Measurements from ENCODE around the gene MRPL17. TPM values are rescaled to one million over a fixed set of nuclear protein-coding genes. Genes with fewer than 3 reads are reported as not detected.

Gene MRPL17
- total RNA-seq, 4 donors from 2014 or later = 17.1 to 35.2 (median 26.4) TPM

GRCh38 chr11:6632116-6633073 is 50.7 kb downstream of the MRPL17 start:
- WGBS = 94% methylated on average over 13 of the region's 29 CpGs
- H3K36me3 ChIP-seq = peaks cover 42% of the 10 kb centered on the region

GRCh38 chr11:6631361-6631890 is 51.7 kb downstream of the MRPL17 start:
- DNase-seq (ENCODE audit: low spot score in 2 of 2) = no peak

More at GRCh38 chr11:6632116-6633073, 50.7 kb downstream of the MRPL17 start:
- no peaks in the 10 kb centered on the region for H3K9me3 ChIP-seq
- H3K27ac ChIP-seq = no peak overlapping the region
- H3K4me3 ChIP-seq = no peak overlapping the region
- TF ChIP-seq EP300 (IDR thresholded peaks at IDR 0.05) (no peak), POLR2A (IDR thresholded peaks at IDR 0.05) (no peak), POLR2AphosphoS5 (IDR thresholded peaks at IDR 0.05) (no peak), CTCF (IDR thresholded peaks at IDR 0.05) (no peak)
- peaks cover 3% of the 10 kb centered on the region for H3K27me3 ChIP-seq
- peaks cover 23% of the 10 kb centered on the region for H3K4me1 ChIP-seq
- DNase-seq (ENCODE audit: low spot score in 2 of 2) = no peak

GRCh38 chr11:6630632-6631291 is 52.4 kb downstream of the MRPL17 start:
- H3K4me3 ChIP-seq = peak overlapping the region; percentile 47
- peaks cover 16% of the 10 kb centered on the region for H3K4me1 ChIP-seq
- no peak for DNase-seq (ENCODE audit: low spot score in 2 of 2)
- H3K27me3 ChIP-seq = peaks cover 3% of the 10 kb centered on the region
- WGBS = 63% methylated on average over 10 of the region's 28 CpGs
- no peak for TF ChIP-seq POLR2AphosphoS5 (IDR thresholded peaks at IDR 0.05)
- no peak for TF ChIP-seq CTCF (IDR thresholded peaks at IDR 0.05)
- TF ChIP-seq EP300 (IDR thresholded peaks at IDR 0.05) = no peak
- no peak for TF ChIP-seq POLR2A (IDR thresholded peaks at IDR 0.05)
- H3K27ac ChIP-seq = no peak overlapping the region
- H3K36me3 ChIP-seq = peaks cover 59% of the 10 kb centered on the region
- H3K9me3 ChIP-seq = no peaks in the 10 kb centered on the region

More at GRCh38 chr11:6631361-6631890, 51.7 kb downstream of the MRPL17 start:
- Histone ChIP-seq H3K27ac (no peak overlapping the region), H3K36me3 (peaks cover 52% of the 10 kb centered on the region), H3K27me3 (peaks cover 3% of the 10 kb centered on the region), H3K4me3 (no peak overlapping the region), H3K4me1 (peaks cover 22% of the 10 kb centered on the region), H3K9me3 (no peaks in the 10 kb centered on the region)
- TF ChIP-seq POLR2A (IDR thresholded peaks at IDR 0.05) (no peak), CTCF (IDR thresholded peaks at IDR 0.05) (no peak), EP300 (IDR thresholded peaks at IDR 0.05) (no peak), POLR2AphosphoS5 (IDR thresholded peaks at IDR 0.05) (no peak)
- WGBS = 92% methylated on average over 11 of the region's 11 CpGs

Other genes with a start within 250 kb of the MRPL17 start
- 10 to 100 TPM in 1 of 4 donors, 1 to 10 TPM in 2, under 1 TPM in 1; 0.47 to 15.5 (median 1.3) TPM for gene HPX, start 242.4 kb downstream of the MRPL17 start, total RNA-seq
- 10 to 100 TPM; 20.0 to 40.2 (median 32.2) TPM for gene TRIM3, start 209.4 kb downstream of the MRPL17 start, total RNA-seq
- gene ARFIP2, start 202.0 kb downstream of the MRPL17 start, total RNA-seq = 10 to 100 TPM; 66.3 to 87.5 (median 83.4) TPM
- gene TIMM10B, start 201.8 kb downstream of the MRPL17 start, total RNA-seq = 10 to 100 TPM; 23.0 to 54.6 (median 32.0) TPM
- 10 to 100 TPM in 2 of 4 donors, 1 to 10 TPM in 2; 6.2 to 32.0 (median 9.6) TPM for gene DNHD1, start 186.1 kb downstream of the MRPL17 start, total RNA-seq
- 10 to 100 TPM; 15.9 to 33.6 (median 18.3) TPM for gene RRP8, start 79.7 kb downstream of the MRPL17 start, total RNA-seq
- 10 to 100 TPM; 59.8 to 83.8 (median 71.5) TPM for gene ILK, start 79.6 kb downstream of the MRPL17 start, total RNA-seq
- 10 to 100 TPM; 24.1 to 54.5 (median 40.1) TPM for gene TAF10, start 71.1 kb downstream of the MRPL17 start, total RNA-seq
- gene TPP1, start 63.9 kb downstream of the MRPL17 start, total RNA-seq = 100 to 1,000 TPM in 2 of 4 donors, 10 to 100 TPM in 2; 56.1 to 126 (median 81.9) TPM
- gene DCHS1, start 27.5 kb downstream of the MRPL17 start, total RNA-seq = 1 to 10 TPM; 3.9 to 9.0 (median 6.4) TPM
- under 1 TPM in 1 of 4 donors, not detected in 3; 0.24 TPM for gene OR2AG2, start 88.6 kb upstream of the MRPL17 start, total RNA-seq
- gene OR2AG1, start 99.7 kb upstream of the MRPL17 start, total RNA-seq = not detected
- gene OR6A2, start 116.3 kb upstream of the MRPL17 start, total RNA-seq = under 1 TPM in 1 of 4 donors, not detected in 3; 0.72 TPM
- gene OR10A5, start 162.3 kb upstream of the MRPL17 start, total RNA-seq = not detected
- not detected for gene OR10A2, start 179.7 kb upstream of the MRPL17 start, total RNA-seq
- not detected for gene OR10A4, start 193.3 kb upstream of the MRPL17 start, total RNA-seq
- gene OR2D2, start 209.2 kb upstream of the MRPL17 start, total RNA-seq = under 1 TPM in 2 of 4 donors, not detected in 2; 0.72 to 0.76 TPM
- gene OR2D3, start 237.7 kb upstream of the MRPL17 start, total RNA-seq = not detected
- 1 to 10 TPM in 2 of 4 donors, under 1 TPM in 2; 0.36 to 1.6 (median 1.2) TPM for gene ZNF215, start 243.1 kb upstream of the MRPL17 start, total RNA-seq